A549 (cell line): ENCODE results near the gene GLRX2. TPM values are rescaled to one million over a fixed set of nuclear protein-coding genes. Genes with fewer than 3 reads are reported as not detected.
"Not testable (repeated sequence)": the region's sequence is repeated elsewhere in the genome, so short reads cannot be mapped to it uniquely, and the experiment has no call there.

Experiments used
- ATAC-seq, 2 experiments: fragments of 200-7000 bp in 1 of 2; fragments of >200 bp in 1 of 2; cut with Nextera tagmentation in 1 of 2; cut with Tn5 transposase in 1 of 2; 3 replicates each; pipeline versions ENCODE4 v1.8.0 to v1.9.1; 2018 to 2020; ENCODE audit warnings: mild to moderate bottlenecking in 1 of 2, moderate library complexity in 1 of 2
- CTCF ChIA-PET: fragments of 300-600 bp; sonication (Branson Sonifier 250); formaldehyde crosslinking; extraction: SDS; loops from one replicate; lab custom pipeline; 2021; ENCODE audit warnings: antibody characterized with exemption, inconsistent platforms; lab: Yijun Ruan, JAX
- POLR2A ChIA-PET: fragments of 350-600 bp; formaldehyde crosslinking; extraction: SDS; loops from one replicate; lab custom pipeline; 2021; ENCODE audit warnings: antibody characterized with exemption, inconsistent platforms; lab: Yijun Ruan, JAX
- DNase-seq, 2 experiments: peaks; one replicate each; pipeline versions ENCODE4 v3.0.0 to v3.0.0-alpha.2; 2011 to 2016; ENCODE audit warnings: low read depth in 1 of 2, low spot score in 1 of 2
- FAIRE-seq: peaks from 2 replicates; lab custom pipeline; 2011; peaks lifted over from hg19 to GRCh38; lab: Jason Lieb, UNC
- H3K27ac ChIP-seq, 2 experiments: fragments of >200 bp; sonication (Bioruptor Twin); formaldehyde crosslinking; 3 replicates each; pipeline ENCODE4 v1.5.1; 2016 to 2017
- H3K4me1 ChIP-seq: fragments of >200 bp; sonication (Bioruptor Twin); formaldehyde crosslinking; 3 replicates; pipeline ENCODE4 v1.6.1; 2016
- H3K4me2 ChIP-seq: fragments of >200 bp; sonication (Bioruptor Twin); formaldehyde crosslinking; 3 replicates; pipeline ENCODE4 v1.6.1; 2016
- H3K4me3 ChIP-seq: fragments of >200 bp; sonication (Bioruptor Twin); formaldehyde crosslinking; 3 replicates; pipeline ENCODE4 v1.5.1; 2016
- H3K9me3 ChIP-seq: fragments of >200 bp; sonication (Bioruptor Twin); formaldehyde crosslinking; 3 replicates; pipeline ENCODE4 v1.6.1; 2016
- ATOH8 ChIP-seq: fragments of 250-450 bp; sonication (Bioruptor Pico); IDR thresholded peaks from 2 replicates; pipeline ENCODE4 v1.5.0; 2020; ENCODE audit warnings: low read depth, mild to moderate bottlenecking, moderate library complexity
- BCL3 ChIP-seq: fragments of >200 bp; sonication (Bioruptor Twin); formaldehyde crosslinking; IDR thresholded peaks from 3 replicates; pipeline ENCODE4 v1.6.1; 2016
- BHLHE40 ChIP-seq: IDR thresholded peaks from 2 replicates; pipeline ENCODE4 v1.6.1; 2012; ENCODE audit warnings: low read depth, low read length, inconsistent platforms
- CEBPB ChIP-seq, 2 experiments: fragments of >200 bp in 1 of 2; sonication (Bioruptor Twin) in 1 of 2; formaldehyde crosslinking in 1 of 2; IDR thresholded peaks; 2 replicates each; pipeline ENCODE4 v1.6.1; 2012 to 2016
- CHD4 ChIP-seq: fragments of 200-600 bp; sonication (generic); IDR thresholded peaks from 2 replicates; pipeline ENCODE4 v1.6.1; 2016; ENCODE audit warnings: antibody characterized with exemption, mild to moderate bottlenecking, borderline replicate concordance
- EHF ChIP-seq: fragments of 250-450 bp; sonication (Bioruptor Pico); IDR thresholded peaks from 2 replicates; pipeline ENCODE4 v1.5.0; 2020; ENCODE audit warnings: mild to moderate bottlenecking
- EP300 ChIP-seq, 2 experiments: fragments of >200 bp; sonication (Bioruptor Twin); formaldehyde crosslinking; IDR thresholded peaks; 2 replicates in 1 of 2; 3 replicates in 1 of 2; pipeline ENCODE4 v1.6.1; 2016 to 2017
- FOSL2 ChIP-seq, 2 experiments: fragments of 450-650 bp in 1 of 2; fragments of >200 bp in 1 of 2; sonication (Bioruptor Twin) in 1 of 2; formaldehyde crosslinking; IDR thresholded peaks; 2 replicates each; pipeline versions ENCODE4 v1.5.0 to v1.6.1; 2016 to 2020; ENCODE audit warnings: mild to moderate bottlenecking in 1 of 2, moderate library complexity in 1 of 2
- GATA3 ChIP-seq: IDR thresholded peaks from 2 replicates; pipeline ENCODE4 v1.6.1; 2012; ENCODE audit warnings: borderline replicate concordance
- HEYL ChIP-seq: fragments of 250-450 bp; sonication (Bioruptor Pico); IDR thresholded peaks from 2 replicates; pipeline ENCODE4 v1.8.0; 2021; ENCODE audit warnings: mild to moderate bottlenecking, moderate library complexity
- HOXB13 ChIP-seq: fragments of 250-450 bp; sonication (Bioruptor Pico); IDR thresholded peaks from 2 replicates; pipeline ENCODE4 v1.5.0; 2020; ENCODE audit warnings: low read depth, mild to moderate bottlenecking, moderate library complexity
- HOXB5 ChIP-seq: fragments of 250-450 bp; sonication (Bioruptor Pico); IDR thresholded peaks from 2 replicates; pipeline ENCODE4 v1.5.0; 2020; ENCODE audit warnings: mild to moderate bottlenecking, moderate library complexity
- JUN ChIP-seq, 2 experiments: fragments of >200 bp; sonication (Bioruptor Twin); formaldehyde crosslinking; IDR thresholded peaks; 2 replicates in 1 of 2; 3 replicates in 1 of 2; pipeline ENCODE4 v1.6.1; 2016 to 2017
- JUNB ChIP-seq: fragments of >200 bp; sonication (Bioruptor Twin); formaldehyde crosslinking; IDR thresholded peaks from 2 replicates; pipeline ENCODE4 v1.6.1; 2016
- MAFK ChIP-seq: fragments of 450-650 bp; IDR thresholded peaks from 2 replicates; pipeline ENCODE4 v1.6.1; 2014; ENCODE audit not compliant: partially characterized antibody
- MAX ChIP-seq: IDR thresholded peaks from 2 replicates; pipeline ENCODE4 v1.6.1; 2012
- NFE2L2 ChIP-seq: fragments of 150-350 bp; conservative IDR thresholded peaks from 2 replicates; pipeline ENCODE4 v1.6.1; 2014; ENCODE audit warnings: low read length
- PHF8 ChIP-seq: fragments of 200-600 bp; sonication (generic); IDR thresholded peaks from 2 replicates; pipeline ENCODE4 v1.6.1; 2016; ENCODE audit warnings: low read depth, mild to moderate bottlenecking, antibody characterized with exemption, moderate library complexity, borderline replicate concordance
- RARB ChIP-seq: fragments of 250-450 bp; sonication (Bioruptor Pico); IDR thresholded peaks from 2 replicates; pipeline ENCODE4 v1.8.0; 2021; ENCODE audit warnings: mild to moderate bottlenecking, moderate library complexity
- RCOR1 ChIP-seq: fragments of 150-350 bp; IDR thresholded peaks from 2 replicates; pipeline ENCODE4 v1.6.1; 2014; ENCODE audit warnings: antibody characterized with exemption, low read length, low read depth
- REST ChIP-seq: fragments of 200-600 bp; sonication (generic); IDR thresholded peaks from 2 replicates; pipeline ENCODE4 v1.6.1; 2016; ENCODE audit warnings: antibody characterized with exemption, mild to moderate bottlenecking, moderate library complexity
- SMC3 ChIP-seq: fragments of >200 bp; sonication (Bioruptor Twin); formaldehyde crosslinking; IDR thresholded peaks from 3 replicates; pipeline ENCODE4 v1.6.1; 2018; ENCODE audit warnings: inconsistent platforms
- SREBF2 ChIP-seq: fragments of 450-650 bp; IDR thresholded peaks from 2 replicates; pipeline ENCODE4 v1.6.1; 2014; ENCODE audit warnings: mild to moderate bottlenecking, moderate library complexity
- ZNF302 ChIP-seq: fragments of 250-450 bp; sonication (Bioruptor Pico); IDR thresholded peaks from 2 replicates; pipeline ENCODE4 v1.9.0; 2021; ENCODE audit warnings: inconsistent platforms, mild to moderate bottlenecking, moderate library complexity
- WGBS: methylation state at CpG from one replicate; pipeline ENCODE4 v1.1.6; 2017; ENCODE audit errors: missing lambda C conversion rate; 5-methylcytosine and 5-hydroxymethylcytosine counted together
- polyA plus RNA-seq, 4 experiments: library from polyadenylated mRNA; depleted of rRNA in 3 of 4; stranded (reverse); fragments of >200 nt; fragmentation: RNase III in 1 of 4; extraction: RNeasy Plus Mini Kit Qiagen cat#74134 plus additional on column Dnase treatment in 1 of 4; gene quantifications; 2 replicates in 3 of 4; 3 replicates in 1 of 4; pipeline ENCODE4 v1.2.3, GENCODE V29; 2011 to 2017
- TF ChIP-seq, protein P1 (sequence below): IDR thresholded peaks from 2 replicates; pipeline ENCODE4 v1.6.1; 2012

The GLRX2 gene
- polyA plus RNA-seq, 2 of the 4 experiments (the other 2 are of a cell fraction) = 52.4 to 64.8 TPM

DNA sequence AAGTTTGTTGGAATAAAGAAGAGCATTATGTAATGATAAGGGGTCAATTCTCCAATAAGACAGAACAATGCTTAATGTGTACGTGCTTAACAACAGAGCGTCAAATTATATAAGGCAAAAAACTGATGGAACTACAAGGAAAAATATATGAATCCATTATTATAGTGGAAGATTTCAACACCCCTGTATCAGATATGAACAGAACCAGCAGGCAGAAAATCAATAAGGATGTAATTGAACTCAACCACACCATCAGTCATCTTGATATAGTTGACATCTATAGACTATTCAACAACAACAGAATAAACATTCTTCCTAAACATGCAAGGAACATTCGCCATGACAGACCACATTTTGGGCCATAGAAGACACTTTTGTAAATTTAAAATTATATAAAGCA is 13.0 kb upstream of the GLRX2 start:
- 90% methylated on average over 3 of the region's 3 CpGs for WGBS
- no peak for DNase-seq
- CTCF ChIA-PET = interaction anchor here (1.1 to 1.3 kb wide), 2 partner anchors 13 to 18 kb away, joined by 3 read pairs; partner anchors contain the start of gene GLRX2

GRCh38 chr1:193117167-193117566 is 12.0 kb upstream of the GLRX2 start:
- ChIA-PET POLR2A (interaction anchor here (0.9 kb wide), 1 partner anchor 12 kb away, joined by 4 read pairs; the partner anchor contains the start of gene GLRX2), CTCF (interaction anchor here (0.6 to 1.3 kb wide), 3 partner anchors 12 to 300 kb away, joined by 3 read pairs; partner anchors contain the start of gene GLRX2)
- H3K4me2 ChIP-seq, H3K4me3 ChIP-seq, H3K9me3 ChIP-seq, DNase-seq, ATAC-seq, FAIRE-seq: not testable (repeated sequence)
- Histone ChIP-seq H3K4me1 (peaks cover 42% of the 10 kb centered on the region), H3K27ac (peak overlapping the region in 1 of 2 experiments; percentile 30; a peak in 1 of 6 replicates)
- WGBS = 96% methylated on average over 6 of the region's 6 CpGs

More for the DNA sequence above, 13.0 kb upstream of the GLRX2 start:
- no peak overlapping the region for H3K27ac ChIP-seq
- FAIRE-seq = no peak
- ATAC-seq = no peak
- H3K4me1 ChIP-seq = peaks cover 36% of the 10 kb centered on the region
- no peak overlapping the region for H3K4me3 ChIP-seq
- H3K9me3 ChIP-seq = no peaks in the 10 kb centered on the region
- H3K4me2 ChIP-seq = no peak overlapping the region
- POLR2A ChIA-PET = interaction anchor here (0.9 kb wide), 1 partner anchor 13 kb away, joined by 4 read pairs; the partner anchor contains the start of gene GLRX2
- TF ChIP-seq HEYL (CRISPR knock-in tag) (no peak), BHLHE40 (no peak), CEBPB (IDR thresholded peaks at IDR 0.05) (no peak), NFE2L2 (no peak), EHF (CRISPR knock-in tag) (no peak), ZNF302 (CRISPR knock-in tag) (no peak), JUN (IDR thresholded peaks at IDR 0.05) (no peak), PHF8 (no peak), SREBF2 (no peak), CHD4 (no peak), RCOR1 (no peak), HOXB13 (CRISPR knock-in tag) (no peak), ATOH8 (CRISPR knock-in tag) (no peak)
- TF ChIP-seq, protein P1, sequence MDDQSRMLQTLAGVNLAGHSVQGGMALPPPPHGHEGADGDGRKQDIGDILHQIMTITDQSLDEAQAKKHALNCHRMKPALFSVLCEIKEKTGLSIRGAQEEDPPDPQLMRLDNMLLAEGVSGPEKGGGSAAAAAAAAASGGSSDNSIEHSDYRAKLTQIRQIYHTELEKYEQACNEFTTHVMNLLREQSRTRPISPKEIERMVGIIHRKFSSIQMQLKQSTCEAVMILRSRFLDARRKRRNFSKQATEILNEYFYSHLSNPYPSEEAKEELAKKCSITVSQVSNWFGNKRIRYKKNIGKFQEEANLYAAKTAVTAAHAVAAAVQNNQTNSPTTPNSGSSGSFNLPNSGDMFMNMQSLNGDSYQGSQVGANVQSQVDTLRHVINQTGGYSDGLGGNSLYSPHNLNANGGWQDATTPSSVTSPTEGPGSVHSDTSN = no peak

GRCh38 chr1:193115629-193116227 is 10.5 kb upstream of the GLRX2 start:
- no peaks in the 10 kb centered on the region for H3K9me3 ChIP-seq
- peak overlapping the region; percentile 68 to 89 for H3K27ac ChIP-seq
- DNase-seq (peak; percentile 83 to 92), FAIRE-seq (peak; percentile 98), ATAC-seq (peak; percentile 91 to 93)
- CTCF ChIA-PET = interaction anchor here (1.0 kb wide), 1 partner anchor 10 kb away, joined by 3 read pairs; the partner anchor contains the start of gene GLRX2
- peaks cover 51% of the 10 kb centered on the region for H3K4me1 ChIP-seq
- peak overlapping the region; percentile 82 for H3K4me2 ChIP-seq
- no peak for TF ChIP-seq RARB (CRISPR knock-in tag)
- TF ChIP-seq JUN (IDR thresholded peaks at IDR 0.05) = peak; percentile 30 to 71; a peak in 3 of 5 replicates
- TF ChIP-seq GATA3 = peak; percentile 57; the same call in 1 of the 2 replicates
- TF ChIP-seq JUNB = peak; percentile 88
- TF ChIP-seq MAFK = peak; percentile 18
- 0 out of 3 replicates have a peak, but pooled peaks have one; percentile 14 for TF ChIP-seq SMC3
- no peak for TF ChIP-seq HOXB5
- peak; percentile 53; the same call in 1 of the 2 replicates for TF ChIP-seq MAX
- TF ChIP-seq CEBPB (IDR thresholded peaks at IDR 0.05) = peak in 1 of 2 experiments; percentile 22; a peak in 1 of 4 replicates
- TF ChIP-seq FOSL2 (IDR thresholded peaks at IDR 0.05) = peak; percentile 96
- TF ChIP-seq FOSL2 (CRISPR knock-in tag; IDR thresholded peaks at IDR 0.05) = peak; percentile 97
- TF ChIP-seq REST = no peak
- 0 out of 3 replicates have a peak, but pooled peaks have one; percentile 19 for TF ChIP-seq BCL3
- TF ChIP-seq EP300 (IDR thresholded peaks at IDR 0.05) = peak in 1 of 2 experiments; percentile 38; a peak in 1 of 5 replicates
- WGBS = 5% methylated on average over 1 of the region's 1 CpG
- POLR2A ChIA-PET = interaction anchor here (0.5 to 1.0 kb wide), 3 partner anchors 11 to 75 kb away, joined by 3 to 10 read pairs (median 3); partner anchors contain the start of genes GLRX2, RO60 and UCHL5
- H3K4me3 ChIP-seq = peak overlapping the region; percentile 19; the same call in 1 of the 3 replicates
